HFFc6 (cell line): Measurements from ENCODE around the gene CENPA. TPM values are rescaled to one million over a fixed set of nuclear protein-coding genes. Genes with fewer than 3 reads are reported as not detected.

ENCODE experiments used
- DNase-seq: peaks from one replicate; pipeline ENCODE4 v3.0.0-alpha.2; 2018
- H3K27ac Mint-ChIP-seq: 2 replicates; pipeline ENCODE4 v1.8.0; 2020; ENCODE audit warnings: mild to moderate bottlenecking, mixed read lengths
- H3K27me3 Mint-ChIP-seq: 2 replicates; pipeline ENCODE4 v1.8.0; 2021; ENCODE audit warnings: mild to moderate bottlenecking, moderate library complexity, mixed read lengths; ENCODE audit not compliant: insufficient read depth
- H3K36me3 Mint-ChIP-seq: 2 replicates; pipeline ENCODE4 v1.8.0; 2021; ENCODE audit warnings: low read depth, mixed read lengths
- H3K4me1 Mint-ChIP-seq: 2 replicates; pipeline ENCODE4 v1.8.0; 2020; ENCODE audit warnings: low read depth, mixed read lengths
- H3K4me3 Mint-ChIP-seq: 2 replicates; pipeline ENCODE4 v1.8.0; 2020; ENCODE audit warnings: mild to moderate bottlenecking, moderate library complexity, mixed read lengths
- H3K9me3 Mint-ChIP-seq: 2 replicates; pipeline ENCODE4 v1.8.0; 2020; ENCODE audit warnings: mild to moderate bottlenecking, mixed read lengths
- long read RNA-seq: library from polyadenylated mRNA; unstranded; transcript quantifications from one replicate; pipeline ENCODE4 v2.0.0, GENCODE V29; 2019
- total RNA-seq, 6 experiments: library from RNA; stranded (reverse); fragmentation: NEBNext Ultra II Directional; extraction: Animal tissue kit (Norgen Biotek cat#: 25700); gene quantifications; 2 replicates in 1 of 6; 3 replicates in 5 of 6; pipeline ENCODE4 v1.2.3, GENCODE V29; 2021
- TF ChIP-seq, protein P1 (sequence below): fragments of 200-600 bp; sonication (generic); IDR thresholded peaks from 2 replicates; pipeline ENCODE4 v1.5.0; 2021; ENCODE audit warnings: antibody characterized with exemption, mild to moderate bottlenecking

The CENPA gene
- 10 to 100 TPM in 5 of 6 experiments, 1 to 10 TPM in 1; 8.7 to 20.4 (median 17.5) TPM for total RNA-seq
- long read RNA-seq, partial matches to known transcripts = 0 of 77 reads
- long read RNA-seq, other reads (novel, unspliced or antisense) = 75 of 77 reads

DNA sequence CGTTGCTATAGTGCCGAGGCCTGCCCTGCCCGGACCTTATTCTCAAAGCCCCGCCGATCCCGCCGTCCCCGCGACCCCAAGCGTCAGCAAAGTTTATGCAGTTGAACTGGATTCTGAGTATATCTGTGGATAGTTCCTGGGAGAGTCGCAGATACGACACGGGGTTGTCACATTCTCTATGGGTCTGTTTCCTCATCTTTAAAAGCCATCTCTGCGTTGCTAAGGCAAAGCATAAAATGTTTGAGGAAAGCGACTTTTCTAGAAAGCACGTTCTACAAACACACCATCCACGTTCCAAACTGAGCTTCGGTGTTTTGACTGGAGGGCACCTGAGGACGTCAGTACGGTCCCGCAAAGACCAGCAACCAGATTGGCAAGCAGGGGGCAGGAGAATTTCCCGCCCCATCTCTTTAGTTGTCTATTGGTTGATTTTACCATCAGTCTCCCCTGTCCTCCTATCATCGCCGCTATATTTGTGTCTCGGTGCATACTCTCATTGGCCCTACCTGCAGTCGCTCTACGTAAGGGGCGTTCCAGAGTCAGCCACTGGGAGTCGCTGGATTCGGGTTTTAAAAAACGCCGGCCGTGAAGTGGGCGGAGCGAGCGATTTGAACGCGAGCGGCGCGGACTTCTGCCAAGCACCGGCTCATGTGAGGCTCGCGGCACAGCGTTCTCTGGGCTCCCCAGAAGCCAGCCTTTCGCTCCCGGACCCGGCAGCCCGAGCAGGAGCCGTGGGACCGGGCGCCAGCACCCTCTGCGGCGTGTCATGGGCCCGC is at the start of gene CENPA:
Gene CENPA, plus strand, starts transcription at position 626 of the 776 bp plus-strand sequence. Its CDS starts 141 bp downstream, at position 767.
- TF ChIP-seq, protein P1, sequence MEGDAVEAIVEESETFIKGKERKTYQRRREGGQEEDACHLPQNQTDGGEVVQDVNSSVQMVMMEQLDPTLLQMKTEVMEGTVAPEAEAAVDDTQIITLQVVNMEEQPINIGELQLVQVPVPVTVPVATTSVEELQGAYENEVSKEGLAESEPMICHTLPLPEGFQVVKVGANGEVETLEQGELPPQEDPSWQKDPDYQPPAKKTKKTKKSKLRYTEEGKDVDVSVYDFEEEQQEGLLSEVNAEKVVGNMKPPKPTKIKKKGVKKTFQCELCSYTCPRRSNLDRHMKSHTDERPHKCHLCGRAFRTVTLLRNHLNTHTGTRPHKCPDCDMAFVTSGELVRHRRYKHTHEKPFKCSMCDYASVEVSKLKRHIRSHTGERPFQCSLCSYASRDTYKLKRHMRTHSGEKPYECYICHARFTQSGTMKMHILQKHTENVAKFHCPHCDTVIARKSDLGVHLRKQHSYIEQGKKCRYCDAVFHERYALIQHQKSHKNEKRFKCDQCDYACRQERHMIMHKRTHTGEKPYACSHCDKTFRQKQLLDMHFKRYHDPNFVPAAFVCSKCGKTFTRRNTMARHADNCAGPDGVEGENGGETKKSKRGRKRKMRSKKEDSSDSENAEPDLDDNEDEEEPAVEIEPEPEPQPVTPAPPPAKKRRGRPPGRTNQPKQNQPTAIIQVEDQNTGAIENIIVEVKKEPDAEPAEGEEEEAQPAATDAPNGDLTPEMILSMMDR = peak; percentile 73
- H3K4me3 Mint-ChIP-seq = peak within 1 kb of the TSS; percentile 93
- H3K27ac Mint-ChIP-seq = peak within 1 kb of the TSS; percentile 95
- H3K4me1 Mint-ChIP-seq = peaks cover 40% of the 10 kb centered on the region
- no peaks in the 10 kb centered on the region; the same call in 1 of the 2 replicates for H3K27me3 Mint-ChIP-seq
- H3K9me3 Mint-ChIP-seq = peaks cover under 1% of the 10 kb centered on the region; the same call in 1 of the 2 replicates
- peaks cover 33% of the 10 kb centered on the region for H3K36me3 Mint-ChIP-seq
- peak; percentile 100 for DNase-seq

DNA sequence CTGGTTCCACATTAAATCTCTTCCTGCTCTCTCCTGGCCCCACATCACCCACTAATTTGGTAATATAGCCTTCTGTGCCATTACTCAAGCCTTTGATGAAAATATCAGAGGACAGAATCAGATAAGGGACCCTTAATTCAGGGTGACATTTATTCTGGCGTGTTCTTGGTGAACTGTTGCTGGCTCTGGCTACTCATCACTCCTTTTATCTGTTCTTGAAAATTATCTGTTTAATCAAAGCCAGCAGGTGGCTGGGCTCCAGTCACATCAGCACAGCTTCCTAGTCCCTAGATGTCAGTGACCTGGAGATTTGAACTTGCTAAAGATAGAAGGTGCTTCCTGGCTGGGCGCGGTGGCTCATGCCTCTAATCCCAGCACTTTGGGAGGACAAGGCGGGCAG is 48.6 kb upstream of the CENPA start:
- Mint-ChIP-seq H3K36me3 (no peaks in the 10 kb centered on the region), H3K27me3 (peaks cover 2% of the 10 kb centered on the region; the same call in 1 of the 2 replicates), H3K9me3 (no peaks in the 10 kb centered on the region), H3K4me1 (peaks cover 14% of the 10 kb centered on the region), H3K27ac (no peak overlapping the region), H3K4me3 (no peak overlapping the region)
- TF ChIP-seq, protein P1 = no peak
- DNase-seq = no peak

DNA sequence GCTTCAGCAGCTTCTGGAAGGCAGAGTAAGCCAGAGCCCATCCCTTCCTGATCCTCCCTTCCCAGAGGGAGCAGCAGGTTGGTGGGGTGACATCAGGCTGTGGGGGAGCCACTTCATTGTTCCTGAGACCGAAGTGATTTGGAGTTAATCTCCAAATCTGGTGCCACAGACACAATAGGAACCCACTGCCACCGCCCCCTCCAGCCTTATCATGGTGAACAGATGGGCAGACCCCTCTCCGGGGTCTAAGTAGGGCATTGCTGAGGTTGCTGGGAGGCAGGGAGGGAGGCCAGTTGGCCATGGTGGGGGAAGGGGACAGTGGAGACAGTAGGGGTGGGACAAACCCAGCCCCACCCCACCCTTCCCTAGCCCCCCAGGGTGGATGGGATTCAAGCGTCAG is 47.4 kb upstream of the CENPA start:
- H3K27me3 Mint-ChIP-seq = peaks cover 2% of the 10 kb centered on the region; the same call in 1 of the 2 replicates
- no peak overlapping the region for H3K4me3 Mint-ChIP-seq
- H3K4me1 Mint-ChIP-seq = peaks cover 14% of the 10 kb centered on the region
- no peaks in the 10 kb centered on the region for H3K9me3 Mint-ChIP-seq
- no peaks in the 10 kb centered on the region for H3K36me3 Mint-ChIP-seq
- no peak overlapping the region for H3K27ac Mint-ChIP-seq
- DNase-seq = no peak
- TF ChIP-seq, protein P1 = no peak

DNA sequence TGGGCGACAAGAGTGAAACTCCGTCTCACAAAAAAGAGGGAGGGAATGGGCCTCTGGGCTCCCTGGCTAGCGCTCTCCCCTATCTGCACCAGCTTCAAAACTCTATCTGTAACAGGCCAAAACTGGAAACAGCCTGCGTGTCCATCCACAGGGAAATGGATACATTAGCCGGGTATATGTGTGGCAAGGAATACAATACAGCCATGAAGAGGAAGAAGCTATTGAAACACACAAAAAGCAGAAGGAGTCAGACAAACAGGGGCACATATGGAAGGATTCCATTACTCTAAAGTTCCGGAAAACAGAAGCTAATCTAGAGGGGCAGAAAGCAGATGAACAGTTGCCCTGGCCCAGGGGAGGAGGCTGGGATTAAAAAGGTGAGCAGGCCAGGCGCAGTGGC is 46.3 kb upstream of the CENPA start:
- Mint-ChIP-seq H3K27ac (no peak overlapping the region), H3K9me3 (no peaks in the 10 kb centered on the region), H3K27me3 (peaks cover 2% of the 10 kb centered on the region), H3K36me3 (no peaks in the 10 kb centered on the region), H3K4me3 (no peak overlapping the region), H3K4me1 (peaks cover 14% of the 10 kb centered on the region)
- no peak for DNase-seq
- TF ChIP-seq, protein P1 = no peak

DNA sequence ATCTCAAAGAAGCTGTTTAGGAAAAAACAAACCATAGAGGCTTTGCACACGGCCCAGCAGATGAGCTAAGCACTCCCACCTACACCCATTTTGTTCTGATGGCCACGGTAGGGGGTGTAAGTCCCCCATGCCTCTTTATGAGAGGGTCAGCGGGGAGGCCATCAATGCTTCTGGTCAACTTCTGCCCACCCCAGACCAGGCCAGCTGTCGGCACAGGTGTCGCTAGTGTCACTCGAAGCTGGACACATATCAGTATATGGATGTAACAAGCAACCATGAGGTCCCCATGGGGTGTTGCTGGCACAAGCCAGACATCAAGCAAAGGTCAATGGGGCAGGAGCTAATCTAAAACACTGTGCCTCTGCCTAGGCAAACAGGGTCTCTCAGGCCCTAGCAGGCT is 45.5 kb upstream of the CENPA start:
- no peak for DNase-seq
- H3K4me1 Mint-ChIP-seq = peaks cover 7% of the 10 kb centered on the region
- TF ChIP-seq, protein P1 = no peak
- peaks cover 2% of the 10 kb centered on the region for H3K27me3 Mint-ChIP-seq
- no peak overlapping the region for H3K4me3 Mint-ChIP-seq
- no peaks in the 10 kb centered on the region for H3K9me3 Mint-ChIP-seq
- H3K36me3 Mint-ChIP-seq = no peaks in the 10 kb centered on the region
- H3K27ac Mint-ChIP-seq = no peak overlapping the region
